ENCODE data around the gene RCC1. TPM values are rescaled to one million over a fixed set of nuclear protein-coding genes. Genes with fewer than 3 reads are reported as not detected.
"Not testable (repeated sequence)": the region's sequence is repeated elsewhere in the genome, so short reads cannot be mapped to it uniquely, and the experiment has no call there.

Gene RCC1
- total and polyA plus RNA-seq, 2 donors (not counting 3 experiments of a cell fraction or from before 2014, with no cell fraction given): 37.1 to 77.7 TPM

GRCh38 chr1:28571911-28572310 lies 66.1 kb downstream of the RCC1 start:
- Histone ChIP-seq H3K9ac (replicated peaks; ENCODE audit: extremely low read depth, insufficient read depth, low read length) (no peak overlapping the region), H3K4me3 (replicated peaks in 1 of 3; ENCODE audit: insufficient read depth in 1 of 3, low read depth in 1 of 3, low read length in 3 of 3) (no peak overlapping the region), H3K27ac (ENCODE audit: insufficient read depth, low read depth, low read length) (no peak overlapping the region), H3K27me3 (ENCODE audit: control insufficient read depth in 2 of 2, insufficient read depth in 2 of 2, low read length in 2 of 2) (no peaks in the 10 kb centered on the region), H3K9me3 (replicated peaks; ENCODE audit: control insufficient read depth, insufficient read depth, low read length) (no peaks in the 10 kb centered on the region), H2AFZ (ENCODE audit: low read depth, low read length) (no peak overlapping the region), H3K4me2 (ENCODE audit: insufficient read depth, low read length) (no peak overlapping the region), H3K4me1 (ENCODE audit: control insufficient read depth, extremely low read depth, insufficient read depth, low read length) (no peaks in the 10 kb centered on the region), H3K79me2 (ENCODE audit: control insufficient read depth, insufficient read depth, low read length) (no peaks in the 10 kb centered on the region), H3K36me3 (ENCODE audit: control insufficient read depth in 2 of 2, extremely low read depth in 1 of 2, insufficient read depth in 2 of 2, low read length in 2 of 2) (peaks cover 8 to 15% of the 10 kb centered on the region in 2 experiments), H4K20me1 (replicated peaks; ENCODE audit: control insufficient read depth, extremely low read depth, insufficient read depth, low read length) (no peaks in the 10 kb centered on the region), H3K9me1 (replicated peaks; ENCODE audit: control insufficient read depth, extremely low read depth, insufficient read depth, low read length) (no peaks in the 10 kb centered on the region)
- FAIRE-seq: no peak
- ChIA-PET CTCF (interaction anchor here (0.9 to 1.3 kb wide), 2 partner anchors 8 to 10 kb away, joined by 3 read pairs; no protein-coding TSS in a partner anchor), POLR2A (interaction anchor here (4.1 kb wide), 1 partner anchor 9 kb away, joined by 26 read pairs; no protein-coding TSS in a partner anchor)
- dilution Hi-C loops (cut with MboI; ENCODE audit: extremely low pct_ligation_motif_present, low sequenced_read_pairs): no loop called here
- intact Hi-C loops (cut with micrococcal nuclease): no loop called here
- no TSS peak for BruUV-seq (replicated peaks)
- TF ChIP-seq JUN (IDR thresholded peaks at IDR 0.05; ENCODE audit: borderline replicate concordance, insufficient read depth, insufficient read length, low read depth): no peak
- no peak for TF ChIP-seq POLR2AphosphoS5 (IDR thresholded peaks at IDR 0.05; ENCODE audit: insufficient read depth, low read depth, low read length)
- no peak for TF ChIP-seq GATA2 (IDR thresholded peaks at IDR 0.05; ENCODE audit: insufficient read depth, insufficient read length, low read depth, low read length)
- no peak for TF ChIP-seq POLR2A (IDR thresholded peaks at IDR 0.05; ENCODE audit: low read depth, low read length)
- TF ChIP-seq FOS (IDR thresholded peaks at IDR 0.05; ENCODE audit: borderline replicate concordance, insufficient read depth, low read length): no peak
- no peak for TF ChIP-seq CTCF (IDR thresholded peaks at IDR 0.05; ENCODE audit: extremely low read depth in 1 of 2, insufficient read depth in 1 of 2, low read depth in 1 of 2, low read length in 2 of 2)
- no peak for TF ChIP-seq EZH2 (IDR thresholded peaks at IDR 0.05; ENCODE audit: borderline replicate concordance, low read depth, low read length, severe bottlenecking)
- no peak for TF ChIP-seq MYC (IDR thresholded peaks at IDR 0.05; ENCODE audit: low read depth, low read length)
- TF ChIP-seq MAX (IDR thresholded peaks at IDR 0.05; ENCODE audit: insufficient read depth, insufficient read length): no peak
- DNase-seq (ENCODE audit: low read depth, low spot score): no peak

- DNase-seq (ENCODE audit: low read depth, low spot score); FAIRE-seq; BruUV-seq (replicated peaks); H3K4me2 ChIP-seq (ENCODE audit: insufficient read depth, low read length); H3K27me3 ChIP-seq (ENCODE audit: control insufficient read depth in 2 of 2, insufficient read depth in 2 of 2, low read length in 2 of 2); H3K4me1 ChIP-seq (ENCODE audit: control insufficient read depth, extremely low read depth, insufficient read depth, low read length); H3K27ac ChIP-seq (ENCODE audit: insufficient read depth, low read depth, low read length); dilution Hi-C loops (cut with MboI; ENCODE audit: extremely low pct_ligation_motif_present, low sequenced_read_pairs); H3K9me3 ChIP-seq (replicated peaks; ENCODE audit: control insufficient read depth, insufficient read depth, low read length); H3K4me3 ChIP-seq (replicated peaks in 1 of 3; ENCODE audit: insufficient read depth in 1 of 3, low read depth in 1 of 3, low read length in 3 of 3); H2AFZ ChIP-seq (ENCODE audit: low read depth, low read length); POLR2A ChIA-PET; H3K9me1 ChIP-seq (replicated peaks; ENCODE audit: control insufficient read depth, extremely low read depth, insufficient read depth, low read length); H3K79me2 ChIP-seq (ENCODE audit: control insufficient read depth, insufficient read depth, low read length); intact Hi-C loops (cut with micrococcal nuclease); H4K20me1 ChIP-seq (replicated peaks; ENCODE audit: control insufficient read depth, extremely low read depth, insufficient read depth, low read length); H3K9ac ChIP-seq (replicated peaks; ENCODE audit: extremely low read depth, insufficient read depth, low read length): not testable (repeated sequence)
- CTCF ChIA-PET: interaction anchor here (1.3 to 1.5 kb wide), 2 partner anchors 9 to 20 kb away, joined by 3 to 4 read pairs; partner anchors contain the start of gene TRNAU1AP
- peaks cover 17 to 18% of the 10 kb centered on the region in 2 experiments for H3K36me3 ChIP-seq (ENCODE audit: control insufficient read depth in 2 of 2, extremely low read depth in 1 of 2, insufficient read depth in 2 of 2, low read length in 2 of 2)
These were observed 67.0 kb downstream of the RCC1 start for GRCh38 chr1:28572891-28573290.

Data from endothelial cell of umbilical vein (primary cell).